Epithelial cell of proximal tubule (primary cell): ENCODE measurements around the gene MRPL41. TPM values are rescaled to one million over a fixed set of nuclear protein-coding genes. Genes with fewer than 3 reads are reported as not detected.
"Not testable (repeated sequence)": the region's sequence is repeated elsewhere in the genome, so short reads cannot be mapped to it uniquely, and the experiment has no call there.

Experiments used
- DNase-seq: peaks from one replicate; pipeline ENCODE4 v3.0.0-alpha.2; 2011; ENCODE audit warnings: low read depth
- H3K4me3 ChIP-seq: 2 replicates; pipeline ENCODE4 v1.5.1; 2011; ENCODE audit warnings: low read depth, mild to moderate bottlenecking, low read length
- total RNA-seq: library from RNA; depleted of rRNA; stranded (reverse); fragments of >200 nt; gene quantifications from 2 replicates; pipeline ENCODE4 v1.2.3, GENCODE V29; 2015
- TF ChIP-seq, protein P1 (sequence below): conservative IDR thresholded peaks from 2 replicates; pipeline ENCODE4 v1.5.1; 2012; ENCODE audit warnings: low read depth, mild to moderate bottlenecking, low read length

MRPL41 gene
- total RNA-seq, 1 donor from 2014 or later, result 110 TPM

DNA sequence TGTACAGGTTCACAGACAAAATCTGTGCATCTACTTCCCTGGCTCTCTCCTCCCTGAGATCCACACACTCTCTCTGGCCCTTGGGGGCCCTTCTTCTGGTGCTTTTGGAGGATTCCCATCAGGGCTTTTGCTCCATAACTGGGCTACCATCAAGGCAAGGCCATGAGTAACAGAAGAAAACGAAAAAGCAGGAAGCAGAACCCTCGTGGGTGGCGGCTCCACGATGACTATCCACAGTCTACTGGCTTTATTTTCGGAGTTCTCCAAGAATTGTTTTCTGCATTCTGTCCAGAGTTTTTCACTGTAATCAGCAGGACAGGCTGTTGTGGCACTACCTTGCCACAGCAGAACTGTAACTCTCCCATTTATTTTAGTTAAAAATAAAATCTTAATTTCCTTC is 21.3 kb upstream of the MRPL41 start:
- TF ChIP-seq, protein P1, sequence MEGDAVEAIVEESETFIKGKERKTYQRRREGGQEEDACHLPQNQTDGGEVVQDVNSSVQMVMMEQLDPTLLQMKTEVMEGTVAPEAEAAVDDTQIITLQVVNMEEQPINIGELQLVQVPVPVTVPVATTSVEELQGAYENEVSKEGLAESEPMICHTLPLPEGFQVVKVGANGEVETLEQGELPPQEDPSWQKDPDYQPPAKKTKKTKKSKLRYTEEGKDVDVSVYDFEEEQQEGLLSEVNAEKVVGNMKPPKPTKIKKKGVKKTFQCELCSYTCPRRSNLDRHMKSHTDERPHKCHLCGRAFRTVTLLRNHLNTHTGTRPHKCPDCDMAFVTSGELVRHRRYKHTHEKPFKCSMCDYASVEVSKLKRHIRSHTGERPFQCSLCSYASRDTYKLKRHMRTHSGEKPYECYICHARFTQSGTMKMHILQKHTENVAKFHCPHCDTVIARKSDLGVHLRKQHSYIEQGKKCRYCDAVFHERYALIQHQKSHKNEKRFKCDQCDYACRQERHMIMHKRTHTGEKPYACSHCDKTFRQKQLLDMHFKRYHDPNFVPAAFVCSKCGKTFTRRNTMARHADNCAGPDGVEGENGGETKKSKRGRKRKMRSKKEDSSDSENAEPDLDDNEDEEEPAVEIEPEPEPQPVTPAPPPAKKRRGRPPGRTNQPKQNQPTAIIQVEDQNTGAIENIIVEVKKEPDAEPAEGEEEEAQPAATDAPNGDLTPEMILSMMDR, result no peak
- no peak overlapping the region for H3K4me3 ChIP-seq
- no peak for DNase-seq

DNA sequence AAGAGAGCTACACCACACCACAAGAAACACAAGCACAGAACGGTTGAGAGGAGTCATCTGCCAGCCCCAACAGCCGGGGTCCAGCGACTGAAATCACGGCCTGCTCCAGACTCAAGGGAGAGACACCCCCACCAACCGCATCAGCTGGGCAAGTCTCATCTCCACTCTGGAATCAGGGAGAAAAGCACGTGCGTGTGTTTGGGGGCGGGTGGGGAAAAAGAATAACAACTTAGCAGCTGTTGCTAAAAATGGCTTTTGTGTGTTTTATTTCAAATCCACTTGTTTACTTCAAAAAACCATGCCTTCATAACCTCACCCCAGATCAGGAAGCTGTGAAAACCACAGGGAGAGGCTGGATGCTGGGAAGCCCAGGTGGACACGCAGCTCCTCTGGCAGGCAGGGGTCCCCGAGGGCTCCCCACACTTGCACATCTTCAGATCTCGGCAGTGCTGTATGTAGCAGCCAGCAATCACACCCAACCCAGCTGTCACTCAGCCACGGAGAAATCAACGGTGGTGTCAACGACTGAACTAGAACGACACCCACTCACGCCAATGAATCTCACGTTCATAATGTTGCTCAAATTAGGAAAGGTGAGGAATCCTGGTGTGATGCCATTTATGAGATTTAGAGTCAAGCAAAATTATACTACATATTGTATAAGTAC is 20.4 kb upstream of the MRPL41 start:
- TF ChIP-seq, protein P1, result no peak
- H3K4me3 ChIP-seq, result no peak overlapping the region
- no peak for DNase-seq

DNA sequence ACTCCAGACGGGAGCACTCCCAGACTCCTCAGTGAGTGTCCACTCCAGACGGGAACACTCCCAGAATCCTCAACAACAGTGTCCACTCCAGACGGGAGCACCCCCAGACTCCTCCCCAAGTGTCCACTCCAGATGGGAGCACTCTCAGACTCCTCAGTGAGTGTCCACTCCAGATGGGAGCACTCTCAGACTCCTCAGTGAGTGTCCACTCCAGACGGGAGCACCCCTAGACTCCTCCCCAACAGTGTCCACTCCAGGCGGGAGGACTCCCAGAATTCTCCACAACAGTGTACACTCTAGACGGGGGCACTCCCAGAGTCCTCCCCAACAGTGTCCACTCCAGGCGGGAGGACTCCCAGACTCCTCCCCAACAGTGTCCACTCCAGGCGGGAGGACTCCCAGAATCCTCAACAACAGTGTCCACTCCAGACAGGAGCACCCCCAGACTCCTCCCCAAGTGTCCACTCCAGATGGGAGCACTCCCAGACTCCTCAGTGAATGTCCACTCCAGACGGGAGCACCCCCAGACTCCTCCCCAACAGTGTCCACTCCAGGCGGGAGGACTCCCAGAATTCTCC is 18.7 kb upstream of the MRPL41 start:
- H3K4me3 ChIP-seq, DNase-seq: not testable (repeated sequence)

DNA sequence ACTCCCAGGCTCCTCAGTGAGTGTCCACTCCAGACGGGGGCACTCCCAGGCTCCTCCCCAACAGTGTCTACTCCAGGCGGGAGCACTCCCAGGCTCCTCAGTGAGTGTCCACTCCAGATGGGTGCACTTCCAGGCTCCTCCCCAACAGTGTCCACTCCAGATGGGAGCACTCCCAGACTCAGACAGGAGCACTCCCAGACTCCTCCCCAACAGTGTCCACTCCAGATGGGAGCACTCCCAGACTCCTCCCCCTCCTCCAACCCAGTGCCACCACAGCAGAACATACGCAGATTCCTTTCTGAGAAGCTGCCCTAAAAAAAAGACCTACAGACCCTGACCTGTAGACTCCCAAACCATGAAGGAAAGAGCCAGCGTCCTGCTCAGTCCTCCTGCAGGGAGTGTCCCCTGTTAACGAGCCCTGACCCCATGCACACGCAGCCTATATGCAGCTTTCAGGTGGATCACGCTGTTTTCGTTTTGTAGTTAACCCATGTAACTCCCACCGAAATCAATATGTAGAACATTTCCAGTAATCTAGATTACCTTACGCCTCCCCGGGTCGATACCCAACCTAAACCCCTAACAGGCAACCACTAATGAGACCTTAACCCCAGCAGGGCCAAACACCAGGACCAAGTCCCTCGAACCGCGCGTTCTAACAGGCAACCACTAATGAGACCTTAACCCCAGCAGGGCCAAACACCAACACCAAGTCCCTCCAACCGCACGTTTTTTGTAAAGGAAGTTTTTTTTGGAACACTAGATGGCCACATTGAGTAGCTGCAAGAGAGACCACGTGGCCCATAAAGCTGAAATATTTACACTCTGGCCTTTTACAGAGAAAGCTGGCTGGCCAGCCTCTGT is 17.2 kb upstream of the MRPL41 start:
- no peak for DNase-seq
- H3K4me3 ChIP-seq, result no peak overlapping the region
- TF ChIP-seq, protein P1, result peak; percentile 77

DNA sequence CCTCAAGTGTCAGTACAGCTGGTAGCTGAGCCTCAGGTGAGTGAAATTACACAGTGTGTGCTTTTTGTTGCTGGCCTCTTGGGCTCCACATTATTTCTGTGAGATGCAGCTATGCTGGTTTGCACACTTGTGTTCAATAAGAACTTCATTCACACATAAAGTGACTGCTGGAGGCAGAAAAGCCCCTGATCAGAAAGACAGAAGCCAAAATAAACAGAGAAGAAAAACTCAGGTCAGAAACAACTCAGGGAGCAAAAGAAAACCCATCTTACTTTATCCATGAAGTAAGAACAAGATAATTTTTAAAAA is 16.6 kb upstream of the MRPL41 start:
- no peak for DNase-seq
- H3K4me3 ChIP-seq, result no peak overlapping the region
- TF ChIP-seq, protein P1, result no peak

DNA sequence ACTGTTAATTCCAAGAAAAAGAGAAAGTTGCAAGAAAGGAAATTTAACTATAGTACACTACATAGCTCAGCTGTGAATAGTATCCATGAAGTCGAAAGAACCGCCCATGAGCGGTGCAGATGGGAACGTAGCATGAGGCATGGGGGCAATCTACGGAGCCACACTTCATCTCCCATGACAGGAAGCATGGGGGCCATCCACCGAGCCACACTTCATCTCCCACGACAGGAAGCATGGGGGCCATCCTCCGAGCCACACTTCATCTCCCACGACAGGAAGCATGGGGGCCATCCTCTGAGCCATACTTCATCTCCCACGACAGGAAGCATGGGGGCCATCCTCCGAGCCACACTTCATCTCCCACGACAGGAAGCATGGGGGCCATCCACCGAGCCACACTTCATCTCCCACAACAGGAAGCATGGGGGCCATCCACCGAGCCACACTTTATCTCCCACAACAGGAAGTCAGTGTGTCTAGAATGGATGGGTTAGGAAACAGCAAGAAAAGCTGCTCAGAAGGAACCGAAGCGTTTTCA is 15.0 kb upstream of the MRPL41 start:
- DNase-seq, H3K4me3 ChIP-seq: not testable (repeated sequence)

DNA sequence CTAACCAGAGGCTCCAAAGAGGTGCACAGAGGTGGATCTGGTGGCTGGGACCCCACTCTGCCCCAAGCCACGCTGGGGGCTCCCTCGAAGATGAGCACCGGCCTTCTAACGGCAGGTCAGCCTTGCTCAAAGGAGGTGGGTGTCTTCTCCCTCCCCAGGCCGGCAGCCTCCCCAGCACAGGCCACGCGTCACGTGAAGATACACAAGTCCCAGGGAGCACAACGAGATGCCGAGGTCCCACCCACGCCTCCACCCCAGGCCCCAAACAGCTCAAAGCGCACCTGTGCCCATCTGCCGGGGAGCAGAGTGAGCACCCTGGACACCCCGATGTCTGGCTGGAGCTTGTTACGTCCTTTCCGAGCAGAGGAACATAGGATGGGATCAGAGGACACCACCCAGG is 13.6 kb upstream of the MRPL41 start:
- no peak overlapping the region for H3K4me3 ChIP-seq
- no peak for DNase-seq
- TF ChIP-seq, protein P1, result no peak

DNA sequence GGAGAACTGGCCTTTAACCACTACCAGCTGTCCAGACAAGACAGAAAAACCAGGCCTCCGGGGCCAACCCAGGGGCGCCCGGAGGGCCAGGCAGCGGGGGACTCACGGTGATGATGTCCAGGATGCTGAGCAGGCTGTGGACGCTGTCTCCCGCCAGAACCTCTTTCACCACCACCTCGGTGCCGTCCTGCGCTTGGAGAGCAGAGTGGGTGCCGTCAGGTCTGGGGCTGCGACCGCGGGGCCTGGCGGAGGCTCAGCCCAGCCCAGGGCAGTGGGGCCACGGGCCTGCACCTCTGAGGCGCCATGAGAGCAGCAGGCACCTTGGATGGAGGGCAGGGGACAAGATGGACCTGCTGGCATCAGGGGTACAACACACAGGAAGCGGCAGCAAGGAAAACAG is 11.1 kb upstream of the MRPL41 start:
- no peak for DNase-seq
- TF ChIP-seq, protein P1, result no peak
- H3K4me3 ChIP-seq, result no peak overlapping the region
